Cardiac muscle cell (in vitro differentiated cells and primary cell): ENCODE results near the gene ZFR. TPM values are rescaled to one million over a fixed set of nuclear protein-coding genes. Genes with fewer than 3 reads are reported as not detected.
"Not testable (repeated sequence)": the region's sequence is repeated elsewhere in the genome, so short reads cannot be mapped to it uniquely, and the experiment has no call there.

Experiments used
- DNase-seq, 2 donors: peaks; one replicate each; pipeline versions ENCODE4 v3.0.0 to v3.0.0-alpha.2; 2010 to 2017; ENCODE audit warnings: low read depth in 1 of 2, low spot score in 1 of 2
- H3K27ac ChIP-seq: fragments of 200-600 bp; sonication (generic); 2 replicates; pipeline ENCODE4 v1.5.1; 2016
- H3K27me3 ChIP-seq: fragments of 200-600 bp; sonication (generic); 2 replicates; pipeline ENCODE4 v1.6.0; 2016; ENCODE audit warnings: control low read depth
- H3K36me3 ChIP-seq: fragments of 200-600 bp; sonication (generic); 2 replicates; pipeline ENCODE4 v1.5.1; 2016; ENCODE audit warnings: control low read depth
- H3K4me1 ChIP-seq: fragments of 200-600 bp; sonication (generic); 2 replicates; pipeline ENCODE4 v1.8.1; 2017; ENCODE audit warnings: low read depth, mild to moderate bottlenecking, mixed run types
- H3K4me3 ChIP-seq: fragments of 200-600 bp; sonication (generic); 2 replicates; pipeline ENCODE4 v1.5.1; 2016; ENCODE audit warnings: mild to moderate bottlenecking
- H3K9me3 ChIP-seq: fragments of 200-600 bp; sonication (generic); 2 replicates; pipeline ENCODE4 v1.5.1; 2017; ENCODE audit warnings: low read depth, mild to moderate bottlenecking, control low read depth
- CTCF ChIP-seq: IDR thresholded peaks from 2 replicates; pipeline ENCODE4 v1.5.1; 2012; ENCODE audit warnings: low read depth, mild to moderate bottlenecking, low read length
- polyA plus RNA-seq: library from polyadenylated mRNA; unstranded; fragments of >200 nt; fragmentation: Nextera tagmentation; extraction: Ambion mirVana; gene quantifications from 2 replicates; pipeline ENCODE4 v1.2.1, GENCODE V29; 2016
- total RNA-seq: library from RNA; depleted of rRNA; stranded (reverse); fragments of >200 nt; gene quantifications from 2 replicates; pipeline ENCODE4 v1.2.3, GENCODE V29; 2016

Gene ZFR
- total and polyA plus RNA-seq, 2 experiments from 2014 or later = 66.5 to 75.6 TPM

- TF ChIP-seq CTCF = no peak
- no peaks in the 10 kb centered on the region for H3K36me3 ChIP-seq
These were observed 121.7 kb downstream of the ZFR start for GRCh38 chr5:32322882-32323281.

GRCh38 chr5:32321787-32322186, 122.8 kb downstream of the ZFR start:
- H3K27ac ChIP-seq, H3K36me3 ChIP-seq, DNase-seq, H3K4me3 ChIP-seq, H3K4me1 ChIP-seq, H3K27me3 ChIP-seq, H3K9me3 ChIP-seq: not testable (repeated sequence)

More at GRCh38 chr5:32322882-32323281, 121.7 kb downstream of the ZFR start:
- no peak for DNase-seq
- no peak overlapping the region for H3K27ac ChIP-seq
- no peaks in the 10 kb centered on the region for H3K27me3 ChIP-seq
- H3K4me3 ChIP-seq = no peak overlapping the region
- H3K4me1 ChIP-seq = no peaks in the 10 kb centered on the region
- H3K9me3 ChIP-seq = no peaks in the 10 kb centered on the region

DNA sequence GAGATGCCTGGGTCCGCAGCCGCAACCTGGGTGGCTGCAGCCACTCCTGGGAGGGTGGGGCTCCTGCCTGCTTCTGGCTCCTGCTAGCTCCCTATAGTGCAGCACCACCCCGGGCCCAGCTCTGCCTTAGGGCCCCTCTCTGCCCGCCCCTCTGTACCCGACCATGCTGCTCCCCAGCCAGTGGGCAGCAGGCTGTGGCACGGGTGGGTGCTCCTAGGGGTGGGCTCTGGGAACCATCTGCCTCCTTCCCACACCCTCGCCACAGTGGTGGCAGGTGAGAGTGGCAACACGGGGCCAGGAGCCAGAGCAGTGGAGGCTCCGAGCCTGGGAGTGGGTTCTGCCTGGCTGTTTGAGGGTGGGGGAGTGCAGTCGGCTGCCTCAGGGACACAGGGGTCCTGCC, 124.0 kb downstream of the ZFR start:
- H3K9me3 ChIP-seq = no peaks in the 10 kb centered on the region
- H3K27me3 ChIP-seq = no peaks in the 10 kb centered on the region
- H3K4me3 ChIP-seq = no peak overlapping the region
- no peak for DNase-seq
- no peak for TF ChIP-seq CTCF
- H3K4me1 ChIP-seq = no peaks in the 10 kb centered on the region
- no peak overlapping the region for H3K27ac ChIP-seq
- no peaks in the 10 kb centered on the region for H3K36me3 ChIP-seq

DNA sequence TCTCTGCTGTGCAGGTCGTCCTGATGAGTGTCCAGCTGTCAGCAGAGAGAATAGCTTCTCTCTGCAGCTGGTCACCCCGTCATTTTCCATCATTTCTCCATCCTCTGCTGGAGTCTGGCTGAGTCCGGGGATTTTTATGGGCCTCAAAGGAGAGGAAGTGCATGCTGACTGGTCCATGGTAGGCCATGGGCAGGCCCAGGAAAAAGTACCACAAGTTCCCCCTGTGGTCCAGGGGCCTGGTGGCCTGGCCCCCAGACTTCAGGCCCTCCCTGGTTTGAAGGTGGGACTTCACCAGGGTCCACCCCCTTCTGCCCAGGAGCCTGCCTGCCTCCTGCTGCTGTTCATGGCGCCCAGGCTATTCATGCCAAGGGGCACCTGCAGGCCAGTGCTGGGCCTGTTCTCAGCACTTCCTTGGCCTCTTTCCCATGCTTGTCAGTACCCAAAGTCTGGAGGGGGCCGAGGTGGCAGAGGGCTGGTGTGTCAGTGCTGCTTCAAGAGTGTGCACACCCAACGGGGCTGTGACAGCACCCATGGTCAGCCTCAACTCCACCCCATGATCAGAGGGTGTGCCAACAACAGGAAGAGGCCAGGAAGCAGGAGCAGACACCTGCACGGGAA, 124.5 kb downstream of the ZFR start:
- Histone ChIP-seq H3K27me3 (no peaks in the 10 kb centered on the region), H3K4me1 (no peaks in the 10 kb centered on the region), H3K27ac (no peak overlapping the region), H3K36me3 (no peaks in the 10 kb centered on the region), H3K4me3 (no peak overlapping the region), H3K9me3 (no peaks in the 10 kb centered on the region)
- TF ChIP-seq CTCF = no peak
- DNase-seq = no peak

DNA sequence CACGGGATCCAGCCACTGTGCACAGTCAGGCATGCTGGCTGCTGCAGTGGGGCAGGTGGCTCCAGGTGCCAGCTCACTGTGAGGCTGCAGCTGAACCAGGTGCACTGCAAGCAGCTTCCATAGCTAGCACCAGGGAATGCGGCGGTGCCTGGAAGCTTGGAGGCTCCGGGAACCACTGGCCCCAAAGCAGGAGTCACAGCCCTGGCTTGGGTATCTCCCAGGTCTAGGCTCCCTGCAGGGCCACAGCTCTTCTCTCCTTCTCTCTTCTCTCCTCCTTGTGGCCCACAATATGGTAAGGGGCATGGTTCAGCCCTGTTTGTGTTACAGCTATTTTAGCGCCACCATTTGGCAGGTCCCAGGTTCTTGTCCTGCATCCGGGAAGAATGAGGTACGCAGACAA, 125.1 kb downstream of the ZFR start:
- H3K27ac ChIP-seq = no peak overlapping the region
- TF ChIP-seq CTCF = no peak
- H3K9me3 ChIP-seq = no peaks in the 10 kb centered on the region
- H3K36me3 ChIP-seq = no peaks in the 10 kb centered on the region
- H3K4me1 ChIP-seq = no peaks in the 10 kb centered on the region
- H3K4me3 ChIP-seq = no peak overlapping the region
- DNase-seq = no peak
- no peaks in the 10 kb centered on the region for H3K27me3 ChIP-seq

DNA sequence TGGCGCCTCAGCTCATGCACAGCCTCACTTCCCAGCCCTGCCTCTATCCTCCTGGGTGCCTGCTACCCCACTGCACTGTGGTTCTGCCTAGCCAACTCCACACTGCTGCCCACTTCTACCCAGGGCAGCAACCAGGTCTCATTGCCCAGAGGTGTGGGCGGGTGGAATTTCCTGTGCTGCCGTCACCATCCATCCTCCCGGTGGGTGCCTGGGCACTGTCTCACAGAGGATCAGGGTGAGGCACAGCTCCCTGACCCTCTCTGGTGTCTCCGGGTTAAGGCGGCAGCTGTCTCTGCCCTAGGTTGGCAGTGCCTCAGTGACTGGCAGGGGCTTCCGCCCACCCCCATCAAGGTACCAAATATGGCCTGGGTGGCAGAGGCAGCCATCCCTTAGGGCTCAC, 127.5 kb downstream of the ZFR start:
- Histone ChIP-seq H3K36me3 (no peaks in the 10 kb centered on the region), H3K9me3 (no peaks in the 10 kb centered on the region), H3K4me3 (no peak overlapping the region), H3K27ac (no peak overlapping the region), H3K27me3 (no peaks in the 10 kb centered on the region), H3K4me1 (no peaks in the 10 kb centered on the region)
- DNase-seq = no peak
- TF ChIP-seq CTCF = no peak
